Fibroblast of pulmonary artery (primary cell): ENCODE measurements around the gene SAT1.

Experiments
- DNase-seq: peaks from one replicate; pipeline ENCODE4 v3.0.0-alpha.2; 2010; ENCODE audit warnings: low read depth
- H3K4me3 ChIP-seq: replicated peaks from 2 replicates; pipeline ENCODE4 v1.5.1; 2011; ENCODE audit warnings: low read depth, mild to moderate bottlenecking, control low read depth, low read length, moderate library complexity
- CTCF ChIP-seq: IDR thresholded peaks from 2 replicates; pipeline ENCODE4 v1.5.1; 2011; ENCODE audit warnings: mild to moderate bottlenecking, control low read depth, low read length, inconsistent platforms; ENCODE audit errors: missing control alignments

The SAT1 gene

GRCh38 chrX:23804578-23804977, 21.6 kb downstream of the SAT1 start:
- no peak overlapping the region for H3K4me3 ChIP-seq
- DNase-seq: no peak
- TF ChIP-seq CTCF: no peak

- no peak for DNase-seq
- TF ChIP-seq CTCF: no peak
- H3K4me3 ChIP-seq: no peak overlapping the region
Observed at GRCh38 chrX:23805389-23805788, 22.4 kb downstream of the SAT1 start.

- DNase-seq: no peak
- no peak for TF ChIP-seq CTCF
- H3K4me3 ChIP-seq: no peak overlapping the region
Observed at GRCh38 chrX:23810279-23810678, 27.3 kb downstream of the SAT1 start.

- no peak overlapping the region for H3K4me3 ChIP-seq
- no peak for TF ChIP-seq CTCF
Observed at GRCh38 chrX:23811108-23811651, 28.2 kb downstream of the SAT1 start.

GRCh38 chrX:23811656-23812055, 28.7 kb downstream of the SAT1 start:
- H3K4me3 ChIP-seq: no peak overlapping the region
- no peak for TF ChIP-seq CTCF

More at GRCh38 chrX:23811108-23811651, 28.2 kb downstream of the SAT1 start:
- DNase-seq: no peak

GRCh38 chrX:23813808-23814207, 30.8 kb downstream of the SAT1 start:
- no peak overlapping the region for H3K4me3 ChIP-seq
- no peak for TF ChIP-seq CTCF
- DNase-seq: no peak

More at GRCh38 chrX:23811656-23812055, 28.7 kb downstream of the SAT1 start:
- DNase-seq: no peak

- DNase-seq: no peak
- no peak overlapping the region for H3K4me3 ChIP-seq
- TF ChIP-seq CTCF: no peak
Observed at GRCh38 chrX:23815376-23815775, 32.4 kb downstream of the SAT1 start.
